ENCODE measurements around the gene CBFA2T2.

DNA sequence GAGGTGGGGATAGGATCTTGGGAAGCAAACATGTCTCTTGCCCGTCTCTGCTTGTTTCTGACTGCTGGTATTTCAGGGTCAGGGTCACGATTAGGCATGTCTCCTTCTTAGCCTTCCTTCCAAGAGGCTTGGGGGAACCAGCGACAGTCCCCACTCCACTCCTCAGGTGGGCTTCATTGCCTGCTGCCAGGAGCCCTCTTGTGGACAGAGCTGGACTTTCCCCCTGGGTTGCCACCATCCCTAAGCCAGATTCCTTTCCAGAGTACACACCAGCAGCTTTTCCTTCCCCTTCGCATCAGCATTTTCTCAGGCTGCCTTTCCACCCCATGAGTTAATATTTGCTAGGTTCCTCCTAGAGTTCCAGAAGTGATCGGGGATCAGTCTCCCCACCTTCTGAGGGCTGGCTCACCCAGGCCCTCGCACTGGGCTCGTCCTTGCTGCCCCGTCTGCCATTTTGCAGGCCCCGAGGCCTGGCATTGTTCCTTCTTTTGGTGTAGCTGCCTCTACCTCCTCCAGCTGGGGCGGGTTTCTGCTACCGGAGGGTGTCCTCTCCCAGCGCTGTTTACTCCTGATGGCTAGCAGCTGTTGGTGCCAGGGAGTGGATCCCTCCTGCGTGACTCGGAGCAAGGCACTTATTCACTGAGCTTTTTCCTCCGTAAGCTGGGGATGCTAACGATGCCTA, 163.5 kb downstream of the CBFA2T2 start:
- no peak; the same call in 1 of the 2 replicates for TF ChIP-seq CTCF (conservative IDR thresholded peaks at IDR 0.05)
- TF ChIP-seq ZFX (IDR thresholded peaks at IDR 0.05), result no peak
